ENCODE data around the gene SLC35F6. TPM values are rescaled to one million over a fixed set of nuclear protein-coding genes. Genes with fewer than 3 reads are reported as not detected.

Gene SLC35F6
- total and polyA plus RNA-seq, 7 donors = 14.8 to 40.2 (median 25.1) TPM

DNA sequence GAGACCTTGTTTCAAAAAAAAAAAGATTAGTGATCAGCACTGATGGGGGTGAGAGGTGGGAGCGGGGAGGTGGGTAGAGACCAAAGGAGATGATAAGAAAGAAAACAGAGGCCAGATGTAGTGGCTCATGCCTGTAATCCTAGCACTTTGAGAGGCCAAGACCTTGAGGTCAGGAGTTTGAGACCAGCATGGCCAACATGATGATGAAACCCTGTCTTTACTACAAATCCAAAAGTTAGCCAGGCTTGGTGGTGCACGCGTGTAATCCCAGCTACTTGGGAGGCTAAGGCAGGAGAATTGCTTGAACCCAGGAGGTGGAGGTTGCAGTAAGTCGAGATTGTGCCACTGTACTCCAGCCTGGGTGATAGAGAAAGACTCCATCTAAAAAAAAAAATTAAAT, 9.5 kb upstream of the SLC35F6 start:
- WGBS, 3 donors = 93 to 97% (median 93%) methylated on average over 4 of the region's 4 CpGs

GRCh38 chr2:26754972-26755670, 9.0 kb upstream of the SLC35F6 start:
- WGBS, 3 donors = 69 to 77% (median 73%) methylated on average over 4 of the region's 4 CpGs
- H3K36me3 ChIP-seq (ENCODE audit: insufficient read depth in 1 of 2, low read depth in 1 of 2) = no peaks in the 10 kb centered on the region
- peaks cover 16% of the 10 kb centered on the region for H3K4me1 ChIP-seq
- no peak for ATAC-seq
- H3K27ac ChIP-seq = no peak overlapping the region
- H3K9me3 ChIP-seq = no peaks in the 10 kb centered on the region
- TF ChIP-seq, protein P1, sequence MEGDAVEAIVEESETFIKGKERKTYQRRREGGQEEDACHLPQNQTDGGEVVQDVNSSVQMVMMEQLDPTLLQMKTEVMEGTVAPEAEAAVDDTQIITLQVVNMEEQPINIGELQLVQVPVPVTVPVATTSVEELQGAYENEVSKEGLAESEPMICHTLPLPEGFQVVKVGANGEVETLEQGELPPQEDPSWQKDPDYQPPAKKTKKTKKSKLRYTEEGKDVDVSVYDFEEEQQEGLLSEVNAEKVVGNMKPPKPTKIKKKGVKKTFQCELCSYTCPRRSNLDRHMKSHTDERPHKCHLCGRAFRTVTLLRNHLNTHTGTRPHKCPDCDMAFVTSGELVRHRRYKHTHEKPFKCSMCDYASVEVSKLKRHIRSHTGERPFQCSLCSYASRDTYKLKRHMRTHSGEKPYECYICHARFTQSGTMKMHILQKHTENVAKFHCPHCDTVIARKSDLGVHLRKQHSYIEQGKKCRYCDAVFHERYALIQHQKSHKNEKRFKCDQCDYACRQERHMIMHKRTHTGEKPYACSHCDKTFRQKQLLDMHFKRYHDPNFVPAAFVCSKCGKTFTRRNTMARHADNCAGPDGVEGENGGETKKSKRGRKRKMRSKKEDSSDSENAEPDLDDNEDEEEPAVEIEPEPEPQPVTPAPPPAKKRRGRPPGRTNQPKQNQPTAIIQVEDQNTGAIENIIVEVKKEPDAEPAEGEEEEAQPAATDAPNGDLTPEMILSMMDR (IDR thresholded peaks at IDR 0.05) = no peak
- no peak for DNase-seq
- no peak overlapping the region for H3K4me3 ChIP-seq
- intact Hi-C loops (cut with DNase I) = no loop called here
- no peaks in the 10 kb centered on the region for H3K27me3 ChIP-seq (ENCODE audit: insufficient read depth in 3 of 3, low read length in 2 of 3)

More for the DNA sequence above, 9.5 kb upstream of the SLC35F6 start:
- Histone ChIP-seq H3K27me3 (ENCODE audit: insufficient read depth in 3 of 3, low read length in 2 of 3) (no peaks in the 10 kb centered on the region), H3K27ac (no peak overlapping the region), H3K9me3 (no peaks in the 10 kb centered on the region), H3K4me3 (no peak overlapping the region), H3K4me1 (peaks cover 16% of the 10 kb centered on the region), H3K36me3 (ENCODE audit: insufficient read depth in 1 of 2, low read depth in 1 of 2) (no peaks in the 10 kb centered on the region)
- no peak for ATAC-seq
- intact Hi-C loops (cut with DNase I) = no loop called here
- TF ChIP-seq, protein P1 (IDR thresholded peaks at IDR 0.05) = no peak
- DNase-seq = no peak

DNA sequence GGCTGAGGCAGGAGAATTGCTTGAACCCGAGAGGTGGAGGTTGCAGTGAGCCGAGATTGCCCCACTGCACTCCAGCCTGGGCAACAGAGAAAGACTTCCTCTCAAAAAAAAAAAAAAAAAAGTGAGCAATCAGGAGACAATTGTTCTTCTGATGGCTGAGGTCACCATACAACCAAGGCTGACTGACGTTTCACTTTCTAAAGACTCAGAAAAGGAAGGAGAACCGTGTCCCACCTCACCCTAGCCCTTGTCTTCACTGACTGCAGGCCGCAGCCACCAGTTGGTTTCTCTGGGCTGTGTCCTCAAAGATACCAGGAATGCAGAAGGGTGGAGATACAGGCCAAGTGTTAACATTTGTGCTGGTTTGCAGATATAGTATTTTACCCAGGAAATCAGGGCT, 7.7 kb upstream of the SLC35F6 start:
- Histone ChIP-seq H3K4me1 (peaks cover 16% of the 10 kb centered on the region), H3K27ac (no peak overlapping the region), H3K36me3 (ENCODE audit: insufficient read depth in 1 of 2, low read depth in 1 of 2) (no peaks in the 10 kb centered on the region), H3K9me3 (no peaks in the 10 kb centered on the region), H3K4me3 (no peak overlapping the region), H3K27me3 (ENCODE audit: insufficient read depth in 3 of 3, low read length in 2 of 3) (no peaks in the 10 kb centered on the region)
- DNase-seq (no peak), ATAC-seq (no peak)
- TF ChIP-seq, protein P1 (IDR thresholded peaks at IDR 0.05) = no peak
- intact Hi-C loops (cut with DNase I) = no loop called here
- 61 to 74% (median 73%) methylated on average over 5 of the region's 5 CpGs for WGBS, 3 donors

DNA sequence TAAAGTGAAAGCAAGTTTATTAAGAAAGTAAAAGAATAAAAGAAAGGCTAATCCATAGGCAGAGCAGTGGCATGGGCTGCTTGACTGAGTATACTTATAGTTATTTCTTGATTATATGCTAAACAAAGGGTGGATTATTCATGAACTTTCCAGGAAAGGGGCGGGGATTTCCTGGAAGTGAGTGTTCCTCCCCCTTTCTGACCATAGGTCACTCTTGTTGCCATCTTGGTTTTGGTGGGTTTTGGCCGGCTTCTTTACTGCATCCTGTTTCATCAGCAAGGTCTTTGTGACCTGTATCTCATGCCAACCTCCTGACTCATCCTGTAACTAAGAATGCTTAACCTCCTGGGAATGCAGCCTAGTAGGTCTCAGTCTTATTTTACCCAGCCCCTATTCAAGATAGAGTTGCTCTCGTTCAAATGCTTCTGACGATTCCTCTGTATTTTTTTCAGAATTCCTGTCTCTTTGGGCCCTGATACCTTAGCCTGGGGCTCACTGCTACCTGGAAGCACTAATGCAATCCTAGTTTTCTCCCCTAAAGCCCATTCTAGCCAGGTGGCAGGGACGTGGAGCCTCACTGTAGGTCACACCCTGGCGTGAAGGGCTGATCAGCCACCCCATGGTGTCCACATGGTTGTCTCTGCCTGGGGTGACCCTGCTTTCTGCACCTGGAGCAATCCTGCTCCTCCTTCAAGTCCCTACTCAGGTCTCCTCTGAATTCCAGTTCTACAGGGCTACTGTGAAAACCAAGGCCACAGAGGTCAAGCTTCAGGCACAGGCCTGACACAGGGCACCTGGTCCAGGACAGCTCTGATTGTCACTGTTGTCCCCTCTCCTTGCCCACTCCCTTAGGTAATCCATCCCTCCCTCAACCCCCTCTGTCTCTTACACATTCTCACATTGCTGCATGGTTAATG, 6.0 kb upstream of the SLC35F6 start:
- WGBS, 3 donors = 35 to 47% (median 37%) methylated on average over 6 of the region's 6 CpGs
- intact Hi-C loops (cut with DNase I) = no loop called here
- ATAC-seq (peak; percentile 81 to 90 (median 85)), DNase-seq (peak in 1 of 2 donors; percentile 50)
- no peaks in the 10 kb centered on the region for H3K36me3 ChIP-seq (ENCODE audit: insufficient read depth in 1 of 2, low read depth in 1 of 2)
- peak overlapping the region; percentile 65 for H3K27ac ChIP-seq
- H3K4me1 ChIP-seq = peaks cover 16% of the 10 kb centered on the region
- no peaks in the 10 kb centered on the region for H3K27me3 ChIP-seq (ENCODE audit: insufficient read depth in 3 of 3, low read length in 2 of 3)
- H3K4me3 ChIP-seq = no peak overlapping the region
- TF ChIP-seq, protein P1 (IDR thresholded peaks at IDR 0.05) = no peak
- no peaks in the 10 kb centered on the region for H3K9me3 ChIP-seq
